ENCODE measurements around the gene CDC42EP4.

GRCh38 chr17:73267648-73268537, 43.9 kb downstream of the CDC42EP4 start:
- no peak for TF ChIP-seq CTCF (conservative IDR thresholded peaks at IDR 0.05; ENCODE audit: low read length)
- TF ChIP-seq EZH2phosphoT487 (IDR thresholded peaks at IDR 0.05; ENCODE audit: borderline replicate concordance), result no peak

Measured in Loucy (cell line).